Hematopoietic multipotent progenitor cell (in vitro differentiated cells): ENCODE measurements around the gene OR6N2. TPM values are rescaled to one million over a fixed set of nuclear protein-coding genes. Genes with fewer than 3 reads are reported as not detected.
A peak's percentile ranks its signal among the peaks of the same experiment; 100 is the strongest.

Experiments
- DNase-seq, 3 donors: peaks; one replicate each; pipeline ENCODE4 v3.0.0-alpha.2; 2011 to 2015; ENCODE audit warnings: low read depth in 2 of 3, low spot score in 2 of 3
- total RNA-seq: library from RNA; depleted of rRNA; stranded (reverse); fragments of >200 nt; gene quantifications from one replicate; pipeline ENCODE4 v1.2.3, GENCODE V29; 2012

The OR6N2 gene
- not detected for total RNA-seq

GRCh38 chr1:158781104-158781503, at the start of gene OR6N2:
Gene OR6N2 (minus strand): TSS chr1:158781204. CDS start chr1:158777635, 3,569 bp downstream.
- DNase-seq, result no peak

GRCh38 chr1:158830074-158830677, 49.2 kb upstream of the OR6N2 start:
- no peak for DNase-seq

GRCh38 chr1:158821723-158822122, 40.7 kb upstream of the OR6N2 start:
- DNase-seq, result no peak

GRCh38 chr1:158819461-158820443, 38.7 kb upstream of the OR6N2 start:
- DNase-seq, result peak in 2 of 3 donors; percentile 67 to 80

- DNase-seq, result peak in 2 of 3 donors; percentile 9 to 28
These were observed 38.0 kb upstream of the OR6N2 start for GRCh38 chr1:158818975-158819431.

- peak in 2 of 3 donors; percentile 20 to 45 for DNase-seq
These were observed 37.6 kb upstream of the OR6N2 start for GRCh38 chr1:158818560-158818959.

- no peak for DNase-seq
These were observed 34.0 kb upstream of the OR6N2 start for GRCh38 chr1:158814970-158815369.

- peak in 1 of 3 donors; percentile 23 for DNase-seq
These were observed 32.2 kb upstream of the OR6N2 start for GRCh38 chr1:158813164-158813563.

GRCh38 chr1:158812336-158812735, 31.3 kb upstream of the OR6N2 start:
- no peak for DNase-seq

GRCh38 chr1:158810311-158810710, 29.3 kb upstream of the OR6N2 start:
- DNase-seq, result no peak

- DNase-seq, result peak in 1 of 3 donors; percentile 21
These were observed 28.9 kb upstream of the OR6N2 start for GRCh38 chr1:158809862-158810261.

- DNase-seq, result no peak
These were observed 28.3 kb upstream of the OR6N2 start for GRCh38 chr1:158809256-158809655.

GRCh38 chr1:158806916-158807536, 26.0 kb upstream of the OR6N2 start:
- no peak for DNase-seq

- DNase-seq, result no peak
These were observed 22.7 kb upstream of the OR6N2 start for GRCh38 chr1:158803678-158804077.

- DNase-seq, result peak in 1 of 3 donors; percentile 37
These were observed 20.4 kb upstream of the OR6N2 start for GRCh38 chr1:158801396-158801795.

GRCh38 chr1:158800526-158800925, 19.5 kb upstream of the OR6N2 start:
- no peak for DNase-seq

- no peak for DNase-seq
These were observed 18.7 kb upstream of the OR6N2 start for GRCh38 chr1:158799689-158800088.

GRCh38 chr1:158798531-158798930, 17.5 kb upstream of the OR6N2 start:
- DNase-seq, result no peak

GRCh38 chr1:158794247-158794646, 13.2 kb upstream of the OR6N2 start:
- DNase-seq, result no peak

GRCh38 chr1:158793604-158794003, 12.6 kb upstream of the OR6N2 start:
- no peak for DNase-seq
